ENCODE measurements around the gene STEEP1.

DNA sequence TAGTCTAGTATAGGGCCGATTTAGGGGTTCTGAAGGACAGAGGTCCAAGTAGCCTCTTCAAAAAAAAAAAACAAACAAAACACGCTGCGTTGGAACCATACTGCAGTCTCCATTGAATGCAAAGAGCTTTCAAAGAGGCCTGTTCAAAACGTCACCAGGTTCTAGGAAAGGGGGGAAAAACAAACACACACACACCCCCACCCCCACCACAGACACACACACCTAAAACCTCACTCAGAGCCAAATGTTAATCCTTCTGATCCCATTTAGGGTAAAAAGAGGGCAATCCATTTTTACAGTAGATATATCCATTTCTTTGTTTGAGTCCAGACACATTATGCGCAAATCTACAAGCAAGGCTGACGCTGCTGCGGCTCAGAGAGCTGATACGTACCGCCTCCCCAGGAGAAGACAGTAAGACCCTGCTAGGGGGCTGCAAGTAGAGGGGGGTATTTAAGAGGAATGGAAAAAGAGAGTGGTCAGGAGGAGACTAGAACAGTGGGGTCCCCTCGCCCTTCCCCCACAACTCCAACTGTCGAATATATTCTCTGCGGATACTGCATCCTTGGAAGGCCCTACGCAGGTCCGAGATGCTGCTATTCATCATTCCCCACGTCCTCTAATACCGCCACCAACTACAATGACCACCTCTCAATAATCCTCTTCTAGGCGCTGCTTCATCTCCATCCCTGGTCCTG lies 39.7 kb upstream of the STEEP1 start:
- TF ChIP-seq, protein P1, sequence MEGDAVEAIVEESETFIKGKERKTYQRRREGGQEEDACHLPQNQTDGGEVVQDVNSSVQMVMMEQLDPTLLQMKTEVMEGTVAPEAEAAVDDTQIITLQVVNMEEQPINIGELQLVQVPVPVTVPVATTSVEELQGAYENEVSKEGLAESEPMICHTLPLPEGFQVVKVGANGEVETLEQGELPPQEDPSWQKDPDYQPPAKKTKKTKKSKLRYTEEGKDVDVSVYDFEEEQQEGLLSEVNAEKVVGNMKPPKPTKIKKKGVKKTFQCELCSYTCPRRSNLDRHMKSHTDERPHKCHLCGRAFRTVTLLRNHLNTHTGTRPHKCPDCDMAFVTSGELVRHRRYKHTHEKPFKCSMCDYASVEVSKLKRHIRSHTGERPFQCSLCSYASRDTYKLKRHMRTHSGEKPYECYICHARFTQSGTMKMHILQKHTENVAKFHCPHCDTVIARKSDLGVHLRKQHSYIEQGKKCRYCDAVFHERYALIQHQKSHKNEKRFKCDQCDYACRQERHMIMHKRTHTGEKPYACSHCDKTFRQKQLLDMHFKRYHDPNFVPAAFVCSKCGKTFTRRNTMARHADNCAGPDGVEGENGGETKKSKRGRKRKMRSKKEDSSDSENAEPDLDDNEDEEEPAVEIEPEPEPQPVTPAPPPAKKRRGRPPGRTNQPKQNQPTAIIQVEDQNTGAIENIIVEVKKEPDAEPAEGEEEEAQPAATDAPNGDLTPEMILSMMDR (IDR thresholded peaks at IDR 0.05 in 8 of 11, conservative IDR thresholded peaks at IDR 0.05 in 3 of 11) = no peak
- TF ChIP-seq POLR2AphosphoS5 (IDR thresholded peaks at IDR 0.05) = no peak

Data from spleen (tissue), 7 donors.